Putamen (tissue), 1 donor: ENCODE data around the gene ZFHX2.

Experiments used
- DNase-seq: peaks from one replicate; pipeline ENCODE4 v3.0.0-alpha.2; 2016; ENCODE audit warnings: low spot score

The ZFHX2 gene

DNA sequence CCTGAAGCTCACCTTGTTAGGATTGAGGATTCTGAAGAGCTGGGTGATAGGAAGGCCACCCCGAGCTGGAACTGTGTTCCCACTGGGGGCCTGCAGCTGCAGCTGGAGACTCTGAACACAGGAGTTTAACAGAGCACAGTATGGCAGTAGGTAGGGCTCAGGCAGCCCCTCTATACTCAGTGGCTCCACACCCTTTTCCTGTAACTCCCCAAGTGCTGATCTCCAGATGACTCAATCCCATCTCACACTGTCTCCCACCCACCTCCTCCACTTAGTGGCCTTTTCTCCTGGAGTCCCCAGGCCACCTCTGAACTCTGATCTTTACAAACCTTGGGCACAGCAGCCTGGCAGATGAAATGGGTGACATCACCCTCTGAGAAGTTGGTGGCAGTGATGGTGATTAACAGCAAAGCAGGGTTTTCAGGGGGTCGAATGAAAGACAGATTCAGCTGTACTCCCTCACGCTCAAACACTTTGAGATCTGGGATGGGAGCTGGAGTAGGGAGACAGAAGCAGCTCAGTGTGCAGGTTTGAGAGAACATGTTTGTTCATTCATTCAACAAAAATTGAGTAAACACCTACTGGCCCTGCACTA lies 8.5 kb upstream of the ZFHX2 start:
- DNase-seq, result no peak

DNA sequence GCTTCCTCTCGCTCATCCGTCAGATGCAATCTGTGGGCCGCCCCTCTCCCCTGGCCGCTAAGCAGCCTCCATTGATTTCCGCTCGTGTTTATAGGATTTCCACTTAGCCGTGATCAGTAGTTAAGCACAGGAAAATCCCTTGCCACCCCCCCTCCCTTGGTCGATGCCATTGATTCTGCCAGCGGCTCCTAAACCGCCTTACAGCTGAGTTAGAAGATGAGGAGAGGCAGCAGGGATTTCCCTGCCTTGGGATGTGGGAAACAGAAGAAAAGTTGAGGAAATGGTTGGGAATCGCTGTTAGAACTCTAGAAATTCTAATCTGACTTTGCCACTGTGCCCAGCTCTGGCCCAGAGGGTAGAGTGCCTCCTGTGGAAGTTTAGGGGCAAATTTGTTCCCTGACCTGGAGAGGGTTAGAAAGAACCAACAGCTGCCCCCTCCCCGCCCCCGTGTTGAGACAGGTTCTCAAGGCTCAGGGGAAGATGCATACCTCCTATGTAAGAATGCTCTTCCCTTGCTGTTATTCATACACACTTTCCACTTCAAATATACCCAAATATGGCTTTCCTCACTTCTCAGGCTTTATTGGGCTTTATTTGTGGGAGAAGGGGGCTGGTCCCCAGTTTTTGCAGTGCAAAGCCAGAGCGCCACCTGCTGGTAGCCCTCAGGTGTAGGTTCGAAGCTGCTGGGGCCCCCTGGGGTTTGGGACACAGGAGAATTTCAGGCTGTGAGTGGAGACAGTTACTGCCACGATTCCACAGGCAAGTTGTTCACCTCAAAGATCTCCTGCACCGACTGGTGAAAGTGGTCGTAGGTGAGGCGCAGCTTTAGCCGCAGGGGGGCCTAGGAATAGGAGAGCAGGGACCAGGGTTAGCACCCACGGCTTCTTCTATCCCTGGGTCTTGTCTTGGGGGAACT lies 7.7 kb upstream of the ZFHX2 start:
- DNase-seq, result no peak

DNA sequence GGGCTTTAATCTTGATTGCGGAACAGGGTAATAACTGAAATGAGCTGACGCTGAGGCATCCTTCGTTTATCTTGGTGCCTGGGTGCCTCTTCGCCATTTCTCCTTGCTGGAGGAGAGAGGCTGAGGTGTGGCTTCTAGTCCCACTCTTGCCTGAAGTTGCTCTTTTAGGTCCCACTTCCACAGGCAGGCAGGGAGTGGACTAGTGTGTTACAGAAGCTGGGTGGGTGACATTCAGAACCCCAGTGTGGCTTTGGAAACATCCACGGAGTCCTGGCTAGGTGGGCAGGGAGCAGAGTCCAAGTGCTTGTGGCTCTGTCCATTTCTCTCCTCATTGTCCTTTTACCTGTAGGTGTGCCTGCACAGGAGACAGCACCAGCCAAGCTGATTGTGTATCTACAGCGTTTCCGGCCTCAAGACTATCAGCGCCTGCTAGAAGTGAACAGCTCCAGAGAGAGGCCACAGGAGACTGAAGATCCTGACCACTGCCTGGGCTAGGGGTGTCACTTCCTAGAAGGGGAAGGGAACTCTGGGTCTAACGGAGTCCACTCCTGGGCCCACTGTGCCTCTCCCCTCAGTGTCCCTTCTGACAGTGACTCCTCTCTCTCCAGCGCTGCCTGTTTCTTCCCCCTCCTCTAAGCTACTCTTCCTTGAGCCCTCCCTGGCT lies 6.9 kb upstream of the ZFHX2 start:
- no peak for DNase-seq

DNA sequence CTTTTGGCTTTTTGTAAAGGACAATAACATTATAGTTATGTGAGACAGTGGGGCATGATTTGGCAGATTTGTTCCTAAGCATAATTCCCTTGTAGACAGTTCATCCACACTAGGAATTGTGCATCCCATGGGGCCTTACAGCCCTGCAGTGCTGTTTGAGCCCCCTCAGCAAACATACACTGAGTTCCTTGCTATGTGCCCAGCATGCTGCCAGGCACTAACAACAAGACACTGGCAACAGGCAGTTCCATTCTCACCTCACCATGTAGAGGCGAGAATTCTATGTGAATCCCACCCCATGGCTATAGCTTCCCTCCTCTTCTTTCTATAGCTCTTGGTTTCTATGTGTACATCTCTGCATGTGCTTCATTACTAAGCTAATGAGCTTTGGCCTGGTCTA lies 6.4 kb upstream of the ZFHX2 start:
- DNase-seq, result no peak

DNA sequence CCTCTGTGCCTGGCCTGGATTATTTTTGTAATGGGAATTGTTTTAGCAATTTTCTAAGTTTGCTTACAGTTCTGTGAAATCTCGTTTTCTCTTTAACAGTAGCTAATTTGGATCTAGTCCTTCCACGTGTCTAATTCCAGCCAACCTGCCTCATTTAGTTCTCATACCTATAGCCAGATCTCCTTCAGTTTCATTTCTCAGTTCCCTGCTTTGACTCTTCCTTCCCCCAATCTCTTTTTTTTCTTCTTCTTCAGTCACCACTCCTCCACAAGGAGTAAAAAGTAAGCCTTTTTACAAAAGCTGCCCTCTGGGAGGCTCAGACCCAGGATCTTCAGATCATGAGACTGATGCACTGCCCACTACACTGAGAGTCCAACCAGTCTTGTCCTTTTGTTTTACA lies 6.0 kb upstream of the ZFHX2 start:
- DNase-seq, result no peak

DNA sequence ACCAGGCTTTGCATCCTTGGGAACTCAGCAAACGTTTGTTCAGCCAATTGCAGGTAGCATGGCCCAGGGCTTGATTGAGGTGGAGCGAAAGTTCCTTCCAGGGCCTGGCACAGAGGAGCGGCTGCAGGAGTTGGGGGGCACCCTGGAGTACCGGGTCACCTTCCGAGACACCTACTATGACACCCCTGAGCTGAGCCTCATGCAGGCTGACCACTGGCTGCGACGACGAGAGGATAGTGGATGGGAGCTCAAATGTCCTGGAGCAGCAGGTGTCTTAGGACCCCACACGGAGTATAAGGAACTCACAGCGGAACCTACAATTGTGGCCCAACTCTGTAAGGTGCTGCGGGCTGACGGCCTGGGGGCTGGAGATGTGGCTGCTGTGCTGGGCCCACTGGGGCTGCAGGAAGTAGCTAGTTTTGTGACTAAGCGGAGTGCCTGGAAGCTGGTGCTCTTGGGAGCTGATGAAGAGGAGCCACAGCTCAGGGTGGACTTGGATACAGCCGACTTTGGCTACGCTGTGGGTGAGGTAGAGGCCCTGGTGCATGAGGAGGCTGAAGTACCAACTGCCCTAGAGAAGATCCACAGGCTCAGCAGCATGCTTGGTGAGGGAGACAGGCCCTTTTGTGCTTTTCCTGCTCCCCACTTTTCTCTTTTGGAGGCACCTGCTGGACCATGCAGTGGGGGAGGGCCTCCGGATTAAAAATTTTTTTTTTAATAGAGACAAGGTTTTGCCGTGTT lies 5.3 kb upstream of the ZFHX2 start:
- DNase-seq, result no peak

DNA sequence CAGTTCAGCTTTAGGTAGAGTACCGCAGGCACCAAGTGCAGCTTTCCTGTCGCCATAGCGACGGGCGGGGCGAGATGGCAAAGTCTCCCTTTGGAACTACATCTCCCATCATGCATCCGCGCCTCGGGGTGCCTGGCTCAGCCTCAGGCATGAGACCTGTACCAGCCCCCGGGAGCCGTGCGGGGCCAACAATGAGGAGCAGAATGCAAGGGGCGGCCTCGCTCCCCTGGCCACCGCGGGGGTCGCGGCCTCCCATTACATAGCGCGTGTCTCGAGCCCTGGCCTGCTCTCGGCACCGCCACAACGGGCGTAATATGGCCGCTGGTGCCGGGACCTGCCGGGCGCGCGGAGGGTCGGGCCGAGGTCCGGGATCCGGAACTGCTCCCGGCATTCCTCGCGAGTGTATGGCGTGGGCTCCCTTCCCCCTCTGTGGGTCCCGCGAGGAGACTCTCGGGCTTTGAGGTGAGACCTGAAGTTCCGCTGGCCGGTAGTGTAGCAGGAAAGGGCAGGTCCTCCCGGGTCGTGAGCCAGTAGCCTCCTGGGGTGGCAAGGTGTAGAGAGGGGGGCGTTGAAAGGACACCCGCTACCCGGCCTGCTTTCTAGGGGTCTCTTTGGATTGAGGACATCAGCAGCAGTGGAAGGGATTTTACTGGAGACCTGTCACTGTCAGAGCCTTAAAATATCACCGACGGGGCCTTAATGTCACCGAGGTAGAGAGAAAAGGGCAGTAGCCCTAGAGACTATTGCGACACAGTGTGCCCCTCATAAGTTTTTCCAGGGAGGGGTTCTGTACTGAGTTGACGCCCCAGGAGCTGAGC lies 4.5 kb upstream of the ZFHX2 start, which contains the start of gene THTPA:
THTPA (plus strand) TSS at position 390 of the 818 bp plus-strand sequence. CDS start 487 bp downstream, outside the sequence.
- peak; percentile 93 for DNase-seq

DNA sequence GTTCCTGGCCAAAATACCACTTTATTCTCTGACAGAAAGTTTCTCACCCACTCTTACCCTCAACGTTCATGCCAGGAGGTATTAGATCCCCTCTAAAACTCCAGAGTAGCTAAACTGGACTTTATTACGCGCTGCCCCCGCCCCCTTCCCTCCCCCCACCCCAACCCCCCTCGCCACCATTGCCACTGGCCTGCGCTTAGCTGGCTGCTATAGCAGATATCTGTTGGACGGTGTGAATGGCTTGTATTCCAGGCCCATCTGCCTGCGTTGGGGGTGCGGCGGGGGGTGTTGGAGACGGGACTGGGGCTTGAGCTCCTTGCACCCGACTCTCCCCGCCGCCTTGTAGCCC lies 3.9 kb upstream of the ZFHX2 start:
- DNase-seq, result no peak

DNA sequence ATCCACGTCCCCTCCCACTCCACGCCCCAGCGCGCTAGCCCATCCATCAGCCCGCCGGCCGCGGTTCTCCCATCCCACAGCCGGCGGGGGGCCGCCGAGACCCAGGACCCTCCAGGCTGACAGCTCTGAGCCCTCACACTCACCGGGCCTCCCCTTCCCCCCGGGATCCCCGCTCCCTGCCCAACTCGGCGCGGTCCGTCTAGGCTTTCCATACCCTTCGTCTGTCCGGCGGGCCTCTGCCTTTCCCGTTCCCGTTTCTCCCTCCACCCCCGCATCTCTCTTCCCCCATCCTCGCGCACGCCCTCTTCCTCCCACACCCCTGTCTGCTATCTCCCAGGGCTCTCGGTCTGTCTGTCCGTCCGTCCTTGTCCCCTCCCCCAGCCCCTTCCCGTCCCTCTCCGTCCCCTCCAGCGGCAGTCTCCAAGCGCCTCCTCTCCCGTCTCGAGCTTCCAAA lies 726 bp downstream of the ZFHX2 start:
- no peak for DNase-seq

DNA sequence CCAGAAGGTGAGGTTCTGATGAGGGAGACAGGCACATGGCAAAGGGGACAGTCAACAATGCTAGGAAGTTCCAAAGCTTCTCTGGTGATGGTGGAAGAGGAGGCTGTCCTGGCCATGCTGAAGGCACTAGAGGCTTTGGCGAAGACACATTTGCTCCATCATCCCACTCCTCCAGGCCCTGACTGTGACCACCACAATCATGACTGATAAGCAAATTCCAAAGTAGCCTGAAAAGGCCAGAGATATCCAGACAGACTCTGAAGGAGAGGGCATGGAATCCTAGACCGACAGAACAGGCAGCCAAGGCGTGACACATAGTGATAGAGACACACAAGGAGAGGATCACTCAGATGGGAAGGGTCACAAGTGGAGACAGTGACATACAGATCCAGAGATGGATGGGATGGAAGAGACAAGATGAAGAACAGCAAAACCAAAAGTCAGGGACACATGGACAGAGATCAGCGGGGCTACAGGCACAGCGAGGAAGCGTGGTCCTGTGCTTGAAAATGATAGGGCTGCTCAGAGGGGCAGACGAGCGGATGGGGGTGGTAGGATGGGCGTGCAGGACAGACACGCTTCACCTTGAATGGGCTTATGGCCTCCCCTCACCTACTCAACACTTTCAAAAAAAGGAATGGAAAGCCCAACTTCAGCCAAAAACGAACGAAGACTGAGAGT lies 1.3 kb downstream of the ZFHX2 start:
- DNase-seq, result no peak

DNA sequence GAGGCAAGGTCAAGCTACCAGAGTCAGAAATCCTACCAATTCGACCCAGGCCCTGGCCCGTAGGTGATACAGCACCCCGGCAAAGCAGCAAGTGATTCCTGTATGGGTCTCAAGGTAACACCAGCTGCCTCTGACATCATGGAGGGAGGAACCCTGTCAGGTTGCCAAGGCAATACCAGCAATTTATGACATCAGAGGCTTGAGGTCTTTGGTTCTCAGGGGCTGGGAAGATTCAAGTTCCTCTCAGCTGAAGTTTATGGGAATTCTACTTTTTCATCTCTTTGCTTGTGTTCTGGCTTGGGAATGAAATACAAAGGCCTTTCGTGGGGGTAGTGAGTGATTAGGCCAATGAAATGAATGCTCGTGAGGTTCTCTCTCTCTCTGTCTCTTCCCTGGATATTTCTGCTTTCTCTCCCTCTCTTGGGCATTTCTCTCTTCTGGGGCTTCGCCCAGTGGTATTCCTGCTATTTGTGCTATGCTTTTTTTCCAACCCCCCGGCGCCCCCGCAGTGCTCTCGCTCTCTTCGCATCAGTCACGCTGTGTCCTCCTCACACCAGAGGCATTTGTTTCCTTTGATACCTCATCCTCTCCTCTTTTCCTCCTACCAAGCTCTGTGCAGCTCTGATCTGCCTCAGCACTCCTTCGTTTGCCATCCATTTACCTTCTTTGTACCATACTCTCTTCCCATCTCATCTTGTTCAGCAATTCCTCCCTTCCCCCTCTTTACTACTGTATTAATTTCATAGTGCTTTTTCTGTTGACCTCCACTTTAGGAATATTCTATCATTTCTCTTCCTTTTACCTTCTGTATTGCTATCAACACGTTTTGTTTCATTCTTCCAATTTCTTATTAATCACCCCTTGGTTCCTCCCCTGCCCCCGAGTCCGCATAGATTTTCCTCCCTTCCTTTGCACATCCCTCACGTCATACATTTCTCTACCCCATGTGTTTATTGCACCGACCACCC lies 2.9 kb downstream of the ZFHX2 start:
- DNase-seq, result no peak

DNA sequence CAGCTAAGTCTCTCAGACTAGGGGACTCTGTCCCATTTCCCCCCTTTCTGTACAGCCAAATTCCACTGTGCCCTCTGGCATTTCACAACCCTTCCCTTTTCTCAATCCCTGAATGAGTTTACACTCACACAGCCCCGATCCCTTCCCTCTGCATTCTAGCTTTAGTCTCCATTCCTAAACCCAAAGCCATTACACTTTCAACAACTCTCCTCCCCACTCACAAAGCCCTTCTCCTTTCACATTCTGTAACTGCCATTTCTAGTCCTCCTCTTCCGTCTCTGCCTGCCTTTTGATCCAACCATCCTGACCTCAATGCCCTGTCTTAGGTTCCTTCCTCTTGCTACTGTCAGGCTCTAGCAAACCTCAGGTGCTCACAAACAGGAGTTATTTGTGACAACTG lies 3.6 kb downstream of the ZFHX2 start:
- no peak for DNase-seq

DNA sequence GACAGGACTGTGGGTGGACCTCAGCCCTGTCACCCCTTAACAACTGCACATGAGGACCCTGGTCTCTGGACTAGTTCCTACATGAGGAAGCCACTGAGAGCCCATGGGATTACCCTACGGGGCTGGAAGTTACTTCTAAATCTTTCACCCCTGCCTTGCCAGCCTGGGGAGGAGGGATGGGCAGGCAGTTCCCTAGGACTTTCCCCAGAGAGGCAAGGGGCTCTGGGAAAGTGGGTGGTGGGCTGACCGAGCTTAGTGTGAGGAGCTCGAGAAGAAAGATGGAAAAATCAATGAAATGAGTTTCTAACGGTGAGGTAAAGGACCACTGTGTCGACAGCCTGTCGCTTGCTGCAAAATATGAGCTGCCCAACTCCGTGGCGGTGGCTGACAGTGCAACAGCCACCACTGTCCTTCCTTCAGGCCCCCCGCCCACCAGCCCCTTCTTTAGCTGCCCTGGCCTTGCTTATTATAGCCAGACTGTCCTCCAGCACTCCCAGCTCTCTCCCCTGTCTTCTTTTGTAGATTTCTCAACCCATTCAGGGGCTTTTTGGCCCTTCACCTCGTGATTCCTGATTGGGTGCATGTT lies 5.0 kb downstream of the ZFHX2 start:
- no peak for DNase-seq

DNA sequence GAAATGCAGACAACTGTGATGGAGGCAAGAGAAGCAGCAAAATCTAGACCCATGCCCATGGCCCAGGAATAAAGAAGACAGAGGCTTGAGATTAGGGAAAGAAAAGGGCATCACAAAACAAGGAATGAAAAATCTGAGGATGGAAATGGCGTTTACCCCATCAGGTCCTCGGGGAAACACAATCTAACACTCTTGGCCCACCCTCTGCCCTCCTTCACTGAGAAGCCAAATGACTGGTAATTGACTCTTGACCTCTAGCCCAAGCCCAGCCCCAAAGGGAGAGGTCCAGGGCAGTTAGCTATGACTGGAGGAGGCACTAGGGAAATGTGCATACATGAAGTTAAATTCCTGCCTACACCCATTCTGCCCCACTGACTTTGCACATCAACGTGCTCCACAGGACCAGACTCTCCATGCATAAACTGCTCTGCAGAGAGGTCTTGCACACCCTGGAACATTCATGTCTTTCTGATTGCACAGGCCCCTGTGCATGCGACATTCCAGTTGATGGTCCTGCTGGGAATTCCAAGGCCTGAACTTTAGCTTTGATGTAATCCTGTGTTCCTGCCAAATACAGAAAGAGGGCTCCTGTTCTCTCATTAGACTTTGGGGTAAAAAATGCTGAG lies 5.7 kb downstream of the ZFHX2 start:
- DNase-seq, result no peak

DNA sequence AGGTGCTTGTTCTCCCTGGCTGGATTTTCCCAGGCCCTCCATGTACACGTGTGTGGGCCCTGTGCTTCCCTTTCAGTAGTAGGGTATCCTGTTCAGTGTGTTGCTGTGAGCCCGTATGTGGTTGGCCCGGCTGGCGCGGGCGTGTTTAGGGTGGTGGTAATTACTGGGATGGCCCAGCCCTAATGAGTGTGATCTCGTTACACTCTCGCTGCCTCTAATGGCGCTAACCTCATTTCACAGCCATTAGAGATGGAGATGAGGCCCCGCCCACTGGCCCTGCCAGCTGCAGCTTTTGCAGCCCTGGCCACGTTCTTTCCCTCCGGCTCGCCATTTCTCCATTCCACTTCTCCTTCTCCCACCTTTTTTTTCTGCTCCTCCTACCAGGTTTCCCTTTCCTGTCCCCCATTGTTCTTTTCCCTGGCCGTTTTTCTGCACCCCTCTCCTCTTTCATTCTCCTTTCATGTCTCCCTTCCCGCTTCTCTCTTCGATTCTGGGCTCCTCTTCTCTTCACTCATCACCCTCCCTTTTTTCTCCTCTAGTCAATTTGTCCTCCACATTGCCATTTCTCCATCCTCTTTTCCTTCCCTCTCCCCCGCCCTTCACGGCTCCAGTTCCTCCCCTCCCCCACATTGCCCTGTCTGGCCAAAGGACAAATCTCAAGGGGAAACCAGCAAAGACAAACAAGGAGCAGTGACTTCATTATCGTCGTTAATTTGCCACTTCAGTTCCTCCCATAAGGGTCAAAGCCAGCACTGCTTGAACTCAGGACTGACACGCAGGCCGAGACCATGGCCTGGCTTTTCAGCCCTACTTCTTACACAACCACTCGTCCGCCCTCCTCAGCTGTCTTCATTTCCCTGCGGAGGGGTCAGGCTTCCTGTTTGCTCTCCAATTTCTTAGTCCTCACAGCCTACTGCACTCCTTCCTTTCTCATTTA lies 6.8 kb downstream of the ZFHX2 start:
- DNase-seq, result no peak

DNA sequence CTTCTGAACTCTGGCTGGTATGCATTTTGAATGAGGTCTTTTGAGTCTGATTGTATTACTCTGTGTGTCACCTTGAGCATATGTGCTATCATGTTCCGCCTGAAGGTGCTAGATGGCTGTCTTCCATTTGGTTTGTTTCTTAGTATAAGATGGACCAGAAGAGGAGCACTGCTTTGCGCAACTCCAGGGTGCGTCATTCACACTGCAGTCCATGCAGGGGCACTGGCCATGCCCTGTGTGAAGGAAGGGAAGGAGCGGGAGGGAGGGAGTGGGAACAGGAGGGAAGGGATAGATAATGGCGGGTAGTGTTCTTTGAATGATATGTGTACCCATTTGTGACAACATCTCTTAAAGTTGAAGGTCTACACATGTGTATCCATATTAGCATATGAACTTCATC lies 8.2 kb downstream of the ZFHX2 start:
- DNase-seq, result no peak

DNA sequence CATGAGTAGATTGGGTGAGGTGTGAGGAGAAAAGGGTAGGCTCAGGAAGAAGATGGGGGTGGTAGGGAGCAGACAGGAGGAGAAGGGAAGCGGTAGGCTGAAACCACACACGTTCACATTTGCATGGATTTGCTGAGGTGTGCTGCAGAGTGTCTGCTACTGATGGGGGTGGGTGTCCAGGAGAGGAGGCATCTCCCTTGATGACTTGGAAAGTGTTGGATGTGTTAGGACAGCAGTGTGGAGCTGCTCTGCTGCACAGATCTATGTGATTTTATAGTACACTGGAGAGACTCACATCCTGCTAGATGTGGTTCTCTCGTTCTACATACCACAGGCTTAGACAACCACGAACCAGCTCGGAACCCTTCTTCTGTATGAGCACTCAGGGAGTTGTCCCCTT lies 9.3 kb downstream of the ZFHX2 start:
- no peak for DNase-seq

DNA sequence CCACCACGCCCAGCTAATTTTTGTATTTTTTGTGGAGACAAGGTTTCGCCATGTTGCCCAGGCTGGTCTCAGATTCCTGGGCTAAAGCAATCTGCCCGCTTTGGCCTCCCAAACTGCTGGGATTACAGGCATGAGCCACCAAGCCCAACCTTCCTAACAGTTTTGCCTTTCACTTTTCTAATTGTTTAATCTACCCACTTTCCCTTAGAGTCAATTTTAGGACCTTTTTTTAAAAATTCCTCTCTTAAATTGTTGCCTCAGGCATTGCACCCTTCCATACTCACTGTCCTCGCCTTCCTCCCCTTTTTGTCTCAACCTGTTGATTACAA lies 11.5 kb downstream of the ZFHX2 start:
- DNase-seq, result no peak
